C4-2B (cell line): ENCODE data around the gene SYNPR.

ENCODE experiments used
- CTCF ChIP-seq: fragments of 450-650 bp; conservative IDR thresholded peaks from 2 replicates; pipeline ENCODE4 v1.5.1; 2017; ENCODE audit warnings: mild to moderate bottlenecking
- ZFX ChIP-seq: fragments of 450-650 bp; IDR thresholded peaks from 2 replicates; pipeline ENCODE4 v1.6.1; 2017

GRCh38 chr3:63609834-63610233, 331.7 kb downstream of the SYNPR start:
- TF ChIP-seq CTCF (no peak), ZFX (no peak)
